ENCODE measurements around the gene TTC22. TPM values are rescaled to one million over a fixed set of nuclear protein-coding genes. Genes with fewer than 3 reads are reported as not detected.

Gene TTC22
- total RNA-seq, 1 donor from 2014 or later: not detected

DNA sequence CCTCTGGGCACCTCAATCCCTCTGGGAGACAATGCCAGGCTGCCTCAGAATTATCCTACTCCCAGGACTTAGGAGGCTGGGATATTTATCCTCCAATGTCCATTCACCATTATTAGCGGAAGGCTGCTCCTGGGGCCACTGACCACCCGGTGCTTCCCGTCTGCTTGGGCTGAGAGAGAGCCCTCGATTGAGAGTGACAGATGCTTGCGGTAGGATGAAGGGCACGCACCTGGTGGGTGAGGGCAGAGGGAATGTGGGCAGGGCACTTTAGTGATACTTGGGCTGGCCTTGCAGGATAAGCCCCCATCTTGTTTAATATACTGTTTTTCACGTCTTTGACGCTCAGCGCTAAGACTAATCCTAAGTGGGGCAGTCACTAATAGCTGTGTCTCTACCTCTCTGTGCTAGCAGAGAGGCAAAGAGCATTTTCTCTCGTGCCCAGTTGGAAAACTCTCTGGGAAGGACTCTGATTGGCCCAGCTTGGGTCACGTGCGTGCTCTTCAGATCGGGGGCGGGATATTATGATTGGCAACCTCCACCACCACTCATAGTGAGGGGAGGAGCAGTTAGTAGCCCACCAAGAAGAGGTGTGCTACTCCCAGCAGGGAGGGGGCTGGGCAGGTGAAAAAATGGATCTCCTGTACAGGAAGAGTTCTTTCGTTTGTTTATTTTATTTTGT lies 26.2 kb downstream of the TTC22 start:
- Mint-ChIP-seq H3K4me1 (peaks cover 5% of the 10 kb centered on the region), H3K27ac (peak overlapping the region; percentile 2), H3K27me3 (ENCODE audit: insufficient read depth, low read depth) (peaks cover 9% of the 10 kb centered on the region), H3K4me3 (no peak overlapping the region), H3K36me3 (no peaks in the 10 kb centered on the region), H3K9me3 (peaks cover 3% of the 10 kb centered on the region)
- Histone ChIP-seq H3K79me2 (ENCODE audit: low read depth) (no peaks in the 10 kb centered on the region), H3K9ac (no peak overlapping the region), H3K27ac (no peak overlapping the region), H3K36me3 (no peaks in the 10 kb centered on the region), H4K20me1 (ENCODE audit: low read depth) (no peaks in the 10 kb centered on the region), H3K4me1 (peaks cover 4% of the 10 kb centered on the region), H3K4me2 (peak overlapping the region; percentile 24), H2AFZ (replicated peaks) (peak overlapping the region; percentile 91), H3K4me3 (no peak overlapping the region), H3K9me3 (ENCODE audit: low read depth) (no peaks in the 10 kb centered on the region), H3F3A (ENCODE audit: low read depth) (no peaks in the 10 kb centered on the region), H3K27me3 (no peaks in the 10 kb centered on the region)
- no peak for TF ChIP-seq CTCF (IDR thresholded peaks at IDR 0.05)
- no peak for TF ChIP-seq EZH2phosphoT487 (IDR thresholded peaks at IDR 0.05)
- TF ChIP-seq EZH2 (IDR thresholded peaks at IDR 0.05): no peak
- DNase-seq (ENCODE audit: low spot score): peak; percentile 63

GRCh38 chr1:54772951-54773350 lies 28.2 kb downstream of the TTC22 start:
- Mint-ChIP-seq H3K27me3 (ENCODE audit: insufficient read depth, low read depth) (peaks cover 6% of the 10 kb centered on the region), H3K4me3 (no peak overlapping the region), H3K4me1 (peaks cover 5% of the 10 kb centered on the region), H3K36me3 (no peaks in the 10 kb centered on the region), H3K9me3 (peaks cover 3% of the 10 kb centered on the region), H3K27ac (peak overlapping the region; percentile 74)
- H3K9me3 ChIP-seq (ENCODE audit: low read depth): no peaks in the 10 kb centered on the region
- no peak for DNase-seq (ENCODE audit: low spot score)
- TF ChIP-seq EZH2 (IDR thresholded peaks at IDR 0.05): no peak
- TF ChIP-seq EZH2phosphoT487 (IDR thresholded peaks at IDR 0.05): no peak
- no peak for TF ChIP-seq CTCF (IDR thresholded peaks at IDR 0.05)
- H2AFZ ChIP-seq (replicated peaks): no peak overlapping the region
- H3K9ac ChIP-seq: no peak overlapping the region
- H4K20me1 ChIP-seq (ENCODE audit: low read depth): no peaks in the 10 kb centered on the region
- H3K4me3 ChIP-seq: no peak overlapping the region
- no peaks in the 10 kb centered on the region for H3K36me3 ChIP-seq
- H3K4me1 ChIP-seq: peaks cover 4% of the 10 kb centered on the region
- no peaks in the 10 kb centered on the region for H3F3A ChIP-seq (ENCODE audit: low read depth)
- H3K27ac ChIP-seq: no peak overlapping the region
- H3K4me2 ChIP-seq: no peak overlapping the region
- H3K79me2 ChIP-seq (ENCODE audit: low read depth): no peaks in the 10 kb centered on the region
- no peaks in the 10 kb centered on the region for H3K27me3 ChIP-seq

DNA sequence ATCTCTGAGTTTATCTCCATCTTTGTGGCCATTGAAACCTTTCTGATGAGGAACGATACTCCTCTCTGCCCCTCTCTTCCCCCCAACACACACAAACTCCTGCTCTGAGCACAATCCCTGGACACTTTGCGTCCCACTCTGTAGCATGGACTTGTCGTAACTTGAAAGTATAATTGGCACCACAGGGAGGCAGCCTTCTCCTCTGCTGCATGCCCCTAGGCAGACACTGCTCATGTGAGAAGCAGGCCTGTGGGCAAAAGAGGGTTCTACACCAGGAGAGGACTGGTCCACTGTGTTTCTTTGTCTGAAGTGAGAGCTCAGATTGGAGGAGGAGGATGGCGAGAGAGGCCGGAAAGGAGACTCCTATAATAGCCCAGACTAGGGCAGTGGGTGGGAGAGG lies 33.0 kb downstream of the TTC22 start:
- peaks cover 7% of the 10 kb centered on the region for H3K4me1 Mint-ChIP-seq
- H3K36me3 ChIP-seq: no peaks in the 10 kb centered on the region
- H4K20me1 ChIP-seq (ENCODE audit: low read depth): no peaks in the 10 kb centered on the region
- H3K4me1 ChIP-seq: peaks cover 10% of the 10 kb centered on the region
- peak; percentile 37 for DNase-seq (ENCODE audit: low spot score)
- no peaks in the 10 kb centered on the region for H3K9me3 Mint-ChIP-seq
- H3K27ac Mint-ChIP-seq: no peak overlapping the region
- H3K9ac ChIP-seq: no peak overlapping the region
- no peak overlapping the region for H3K4me3 Mint-ChIP-seq
- TF ChIP-seq CTCF (IDR thresholded peaks at IDR 0.05) (peak; percentile 24), EZH2 (IDR thresholded peaks at IDR 0.05) (no peak)
- no peaks in the 10 kb centered on the region for H3F3A ChIP-seq (ENCODE audit: low read depth)
- H3K27me3 Mint-ChIP-seq (ENCODE audit: insufficient read depth, low read depth): peaks cover 6% of the 10 kb centered on the region
- H2AFZ ChIP-seq (replicated peaks): no peak overlapping the region
- H3K4me2 ChIP-seq: no peak overlapping the region
- H3K27ac ChIP-seq: no peak overlapping the region
- H3K4me3 ChIP-seq: no peak overlapping the region
- H3K27me3 ChIP-seq: no peaks in the 10 kb centered on the region
- H3K36me3 Mint-ChIP-seq: no peaks in the 10 kb centered on the region
- H3K9me3 ChIP-seq (ENCODE audit: low read depth): no peaks in the 10 kb centered on the region
- peaks cover 11% of the 10 kb centered on the region for H3K79me2 ChIP-seq (ENCODE audit: low read depth)

Data from neural progenitor cell (in vitro differentiated cells).